T1000 (cell line): ENCODE data around the gene OR8G1.
"Not testable (repeated sequence)": the region's sequence is repeated elsewhere in the genome, so short reads cannot be mapped to it uniquely, and the experiment has no call there.

Experiments
- DNase-seq: peaks from one replicate; lab custom pipeline; 2025; ENCODE audit warnings: mixed read lengths; lab: John Stamatoyannopoulos, UW

OR8G1 gene

GRCh38 chr11:124240621-124241397 lies at the start of gene OR8G1:
TSS of gene OR8G1 (plus strand) at chr11:124241095. CDS start at chr11:124249676, 8,581 bp downstream.
- no peak for DNase-seq

DNA sequence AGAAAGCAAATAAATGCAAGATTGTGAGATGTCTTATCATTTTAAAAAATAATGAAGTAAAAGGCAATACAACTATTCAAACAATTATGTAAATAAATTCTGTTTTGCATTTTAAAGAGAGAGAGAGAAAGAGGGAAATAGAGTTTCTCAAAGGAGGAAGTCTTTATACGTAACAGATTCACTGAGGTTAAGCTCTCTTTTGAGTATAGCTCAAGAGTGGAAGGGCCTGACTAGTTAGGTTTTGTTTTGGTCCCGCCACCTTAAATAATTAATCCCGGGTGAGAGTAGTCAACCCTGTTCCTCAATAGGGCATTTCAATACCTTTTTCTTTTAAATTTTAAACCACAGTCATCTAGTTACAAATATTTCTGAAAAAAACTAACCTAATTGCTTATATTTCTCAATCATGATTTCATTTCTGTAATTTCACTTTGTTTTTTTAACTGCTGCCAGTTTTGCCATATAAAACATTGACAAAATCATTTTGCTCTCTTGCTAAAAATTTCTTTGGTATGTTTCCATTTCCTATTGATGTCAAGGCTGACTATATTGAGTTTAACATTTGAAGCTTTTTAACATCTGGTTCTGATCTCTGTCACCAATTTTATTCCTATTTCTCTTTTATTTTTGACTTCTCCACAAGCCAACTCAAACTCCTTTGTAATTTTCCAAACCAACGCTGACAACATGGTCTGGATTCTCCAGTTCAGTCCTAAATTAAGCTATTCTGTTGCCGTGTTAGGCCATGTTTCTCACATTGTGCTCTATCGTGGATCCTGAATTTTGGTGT lies 47.5 kb upstream of the OR8G1 start:
- no peak for DNase-seq

DNA sequence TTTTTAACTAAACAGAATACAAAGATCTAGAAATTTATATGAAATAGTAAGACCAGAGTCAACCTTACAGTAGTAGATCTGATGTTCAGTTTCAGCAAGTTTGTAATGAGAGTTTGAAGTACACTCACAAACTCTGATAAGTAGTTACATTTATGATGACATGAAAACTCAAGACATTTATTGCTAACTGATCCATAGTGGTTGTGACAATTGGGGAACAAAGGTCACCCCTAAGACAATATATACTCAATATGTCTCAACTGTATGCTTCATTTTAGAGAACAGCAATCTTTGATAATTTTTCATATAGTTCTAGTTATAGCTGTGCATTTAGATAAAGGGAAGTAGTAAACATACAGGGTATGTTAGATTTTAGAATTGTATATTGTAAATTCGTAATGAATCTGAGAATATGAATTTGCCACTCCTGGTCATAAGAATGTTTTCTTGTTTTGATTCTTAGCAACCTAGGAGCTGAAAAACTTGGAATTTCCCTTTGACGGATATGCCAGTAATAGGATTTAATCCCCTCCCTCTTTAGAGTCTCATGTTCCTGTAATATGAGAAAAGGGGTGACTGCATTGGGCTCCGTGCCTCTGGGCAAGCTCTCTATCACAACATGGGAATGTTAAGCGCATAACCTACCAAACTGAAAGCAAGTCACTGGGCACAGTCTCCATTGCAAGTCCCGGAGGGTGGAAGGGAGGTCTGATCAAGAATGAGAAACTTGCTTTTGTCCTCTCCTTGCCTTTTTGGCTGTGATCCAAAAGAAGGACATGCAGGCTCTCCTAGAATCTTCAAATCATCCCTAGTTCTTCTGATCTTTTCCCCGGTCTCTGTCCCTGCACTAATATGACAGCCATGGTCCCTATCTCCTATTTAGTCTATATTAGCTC lies 46.4 kb upstream of the OR8G1 start:
- no peak for DNase-seq

DNA sequence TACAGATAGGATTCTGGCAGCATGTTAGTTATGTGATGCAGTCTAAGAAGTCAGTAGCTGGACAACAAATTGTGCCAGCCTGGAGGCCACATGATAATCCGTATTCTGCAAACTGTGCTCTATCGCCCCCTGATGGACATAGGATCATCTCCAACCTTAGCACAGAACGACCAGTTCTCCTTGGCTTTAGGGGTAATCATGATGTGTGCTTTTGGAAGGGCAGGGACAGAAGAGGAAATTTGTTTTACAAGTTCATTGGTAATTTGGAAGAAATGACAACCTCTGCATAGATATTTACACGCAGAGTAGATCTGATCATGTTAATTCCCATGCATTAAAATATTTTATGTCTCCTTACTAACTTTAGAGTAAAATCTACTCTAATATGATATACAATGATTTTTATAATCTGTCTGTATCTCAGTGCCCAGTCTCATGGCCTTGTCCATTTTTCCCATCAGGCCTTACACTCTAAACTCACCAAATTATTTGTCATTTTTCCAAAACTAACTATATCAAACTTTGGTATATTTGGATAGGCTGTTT lies 45.6 kb upstream of the OR8G1 start:
- no peak for DNase-seq

GRCh38 chr11:124197999-124198398 lies 42.9 kb upstream of the OR8G1 start:
- DNase-seq: no peak

DNA sequence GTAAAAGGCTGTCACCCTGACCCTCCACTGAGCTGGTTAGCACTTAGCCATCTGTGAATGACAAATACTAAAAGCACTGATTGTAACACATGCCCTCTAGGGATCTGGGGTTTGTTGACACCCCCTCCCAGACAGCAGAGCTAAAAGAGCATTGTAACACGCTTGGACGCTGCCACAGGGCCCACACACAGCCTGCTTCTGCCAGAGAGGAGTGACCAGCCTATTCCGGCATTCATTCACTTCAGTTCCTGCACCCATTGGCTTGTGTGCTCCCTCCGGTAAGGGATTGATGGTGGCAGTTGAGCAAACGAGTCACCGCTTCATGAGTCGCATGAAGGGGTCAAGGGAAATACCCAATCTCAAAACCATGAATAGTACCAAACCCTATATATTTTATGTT lies 42.0 kb upstream of the OR8G1 start:
- no peak for DNase-seq

- DNase-seq: no peak
Measured at GRCh38 chr11:124199702-124200101, 41.2 kb upstream of the OR8G1 start.

DNA sequence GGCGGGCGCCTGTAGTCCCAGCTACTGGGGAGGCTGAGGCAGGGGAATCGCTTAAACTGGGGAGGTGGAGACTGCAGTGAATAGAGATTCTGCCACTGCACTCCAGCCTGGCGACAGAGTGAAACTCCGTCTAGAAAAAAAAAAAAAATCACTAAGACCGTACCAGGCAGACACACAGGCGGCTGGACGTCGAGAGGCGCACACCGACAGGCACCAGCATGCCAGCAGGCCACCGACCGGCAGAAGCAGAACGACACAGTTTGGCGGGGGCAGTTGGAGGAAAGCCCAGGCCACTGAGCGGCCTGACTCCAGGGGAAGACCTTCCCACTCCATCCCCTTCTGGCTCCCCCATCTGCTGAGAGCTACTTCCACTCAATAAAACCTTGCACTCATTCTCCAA lies 40.2 kb upstream of the OR8G1 start:
- DNase-seq: no peak

GRCh38 chr11:124202951-124203350 lies 37.9 kb upstream of the OR8G1 start:
- no peak for DNase-seq

DNA sequence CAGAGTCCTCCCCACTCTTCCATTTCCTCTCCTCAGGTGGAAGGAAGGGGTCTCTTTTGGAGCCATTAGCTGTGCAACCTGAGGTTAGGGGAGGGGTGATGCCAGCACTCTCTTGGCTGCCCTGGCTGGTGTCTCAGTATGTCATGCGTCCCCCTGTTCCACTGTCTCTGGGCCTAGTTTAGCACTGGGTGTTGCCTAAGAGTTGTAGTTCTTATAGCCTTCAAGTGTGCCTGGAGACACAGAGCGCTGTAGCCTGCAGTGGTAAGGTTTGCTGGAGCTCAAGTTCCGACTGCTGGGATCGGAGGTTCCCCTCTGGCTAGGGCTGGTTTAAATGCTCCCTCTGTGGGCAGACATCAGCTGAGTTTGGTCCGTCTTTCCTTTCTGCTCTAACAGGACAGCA lies 36.9 kb upstream of the OR8G1 start:
- no peak for DNase-seq

- DNase-seq: no peak
Measured at GRCh38 chr11:124207102-124207792, 33.6 kb upstream of the OR8G1 start.

- no peak for DNase-seq
Measured at GRCh38 chr11:124209824-124210357, 31.0 kb upstream of the OR8G1 start.

DNA sequence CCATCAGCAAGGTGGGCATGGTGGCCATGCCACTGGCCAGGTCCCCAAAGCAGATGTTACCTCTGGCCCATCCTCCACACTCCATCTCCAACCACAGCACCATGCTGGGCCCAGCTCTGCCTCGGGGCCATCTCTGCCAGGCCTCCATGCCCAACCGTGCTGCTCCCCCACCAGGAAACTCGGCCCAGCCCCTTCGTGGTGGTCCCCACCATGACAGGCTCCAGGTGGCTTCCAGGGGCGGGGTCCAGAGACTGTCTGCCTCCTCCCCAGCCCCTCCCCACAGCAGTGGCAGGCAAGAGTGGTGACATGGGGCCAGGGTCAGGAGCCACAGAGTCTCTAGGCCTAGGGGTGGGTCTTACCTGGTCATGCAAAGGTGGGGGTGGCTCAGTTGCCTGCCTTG lies 30.5 kb upstream of the OR8G1 start:
- no peak for DNase-seq

DNA sequence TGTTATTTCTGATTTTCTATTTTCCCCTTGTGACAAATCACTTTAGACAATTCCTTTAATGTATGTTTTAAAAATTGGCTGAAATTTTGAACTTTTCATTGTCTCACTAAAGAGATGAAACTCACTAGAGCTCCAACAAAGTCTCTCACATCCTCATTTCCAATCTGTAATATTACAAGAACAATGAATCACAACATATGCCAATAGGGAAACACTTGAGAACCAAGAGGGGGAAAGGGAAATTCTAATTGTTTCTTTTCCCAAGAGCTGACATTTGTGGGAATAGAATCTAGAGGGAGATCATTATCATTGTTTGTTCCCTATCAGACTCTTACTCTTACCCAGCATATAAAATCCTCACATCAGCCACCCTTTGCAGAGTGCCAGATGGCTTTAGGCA lies 29.6 kb upstream of the OR8G1 start:
- no peak for DNase-seq

- DNase-seq: no peak
Measured at GRCh38 chr11:124214027-124214426, 26.9 kb upstream of the OR8G1 start.

GRCh38 chr11:124219126-124219525 lies 21.8 kb upstream of the OR8G1 start:
- no peak for DNase-seq

DNA sequence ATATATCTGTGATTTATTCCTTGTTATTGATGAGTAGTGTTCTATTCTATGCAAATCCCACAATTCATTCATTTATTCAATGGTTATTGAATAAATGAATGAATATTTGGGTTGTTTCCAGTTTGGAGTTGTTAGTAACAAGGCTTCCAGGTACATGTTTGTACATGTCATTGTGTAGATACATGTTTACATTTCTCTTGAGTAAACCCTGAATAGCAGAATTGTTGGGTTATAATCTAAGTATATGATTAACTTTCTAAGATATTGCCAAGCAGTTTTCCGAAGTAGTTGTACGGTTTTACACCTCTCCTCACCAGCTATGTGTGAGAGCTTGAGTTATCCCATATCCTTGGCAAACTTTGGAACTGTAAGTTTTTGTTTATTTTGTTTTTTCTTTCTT lies 18.5 kb upstream of the OR8G1 start:
- no peak for DNase-seq

DNA sequence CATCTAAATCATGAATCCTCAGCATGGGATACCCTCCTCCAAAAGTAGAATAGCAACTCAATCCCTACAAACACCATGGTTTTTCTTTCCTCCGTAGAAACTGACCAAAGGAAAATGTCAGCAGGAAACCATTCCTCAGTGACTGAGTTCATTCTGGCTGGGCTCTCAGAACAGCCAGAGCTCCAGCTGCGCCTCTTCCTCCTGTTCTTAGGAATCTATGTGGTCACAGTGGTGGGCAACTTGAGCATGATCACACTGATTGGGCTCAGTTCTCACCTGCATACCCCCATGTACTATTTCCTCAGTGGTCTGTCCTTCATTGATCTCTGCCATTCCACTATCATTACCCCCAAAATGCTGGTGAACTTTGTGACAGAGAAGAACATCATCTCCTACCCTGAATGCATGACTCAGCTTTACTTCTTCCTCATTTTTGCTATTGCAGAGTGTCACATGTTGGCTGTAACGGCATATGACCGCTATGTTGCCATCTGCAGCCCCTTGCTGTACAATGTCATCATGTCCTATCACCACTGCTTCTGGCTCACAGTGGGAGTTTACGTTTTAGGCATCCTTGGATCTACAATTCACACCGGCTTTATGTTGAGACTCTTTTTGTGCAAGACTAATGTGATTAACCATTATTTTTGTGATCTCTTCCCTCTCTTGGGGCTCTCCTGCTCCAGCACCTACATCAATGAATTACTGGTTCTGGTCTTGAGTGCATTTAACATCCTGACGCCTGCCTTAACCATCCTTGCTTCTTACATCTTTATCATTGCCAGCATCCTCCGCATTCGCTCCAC lies 16.1 kb upstream of the OR8G1 start:
- DNase-seq: not testable (repeated sequence)

DNA sequence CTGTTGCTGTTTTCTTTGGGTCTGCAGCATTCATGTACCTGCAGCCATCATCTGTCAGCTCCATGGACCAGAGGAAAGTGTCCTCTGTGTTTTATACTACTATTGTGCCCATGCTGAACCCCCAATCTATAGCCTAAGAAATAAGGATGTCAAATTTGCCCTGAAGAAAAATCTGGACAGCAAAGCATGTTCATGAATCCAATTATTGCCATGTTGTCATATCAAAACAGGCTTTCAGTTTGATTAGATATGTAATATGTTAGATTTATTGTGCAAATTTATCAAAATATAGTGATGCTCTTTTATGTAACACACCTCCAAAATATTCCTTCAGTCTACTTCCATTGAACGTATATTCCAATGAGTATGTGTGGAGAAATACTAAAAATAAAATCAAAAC lies 15.4 kb upstream of the OR8G1 start:
- no peak for DNase-seq

DNA sequence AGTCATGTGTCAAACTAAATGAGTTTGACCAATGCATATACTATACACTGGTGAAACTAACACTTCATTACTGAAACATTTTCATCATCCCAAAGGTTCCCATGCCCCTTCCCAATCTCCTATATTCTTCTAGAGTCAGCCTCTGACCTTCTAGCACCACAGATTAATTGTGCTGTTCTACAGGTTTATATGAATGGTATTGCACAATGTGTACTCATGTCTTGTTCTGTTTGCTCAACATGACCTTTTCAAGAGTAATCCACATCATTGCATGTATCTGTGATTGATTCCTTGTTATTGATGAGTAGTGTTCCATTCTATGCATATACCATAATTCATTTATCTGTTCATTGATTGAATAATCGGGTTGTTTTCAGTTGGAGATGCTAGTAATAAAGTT lies 7.5 kb upstream of the OR8G1 start:
- DNase-seq: no peak
